ENCODE measurements around the gene BPIFB4. TPM values are rescaled to one million over a fixed set of nuclear protein-coding genes. Genes with fewer than 3 reads are reported as not detected.
A peak's percentile ranks its signal among the peaks of the same experiment; 100 is the strongest.
"Not testable (repeated sequence)": the region's sequence is repeated elsewhere in the genome, so short reads cannot be mapped to it uniquely, and the experiment has no call there.

The BPIFB4 gene
- total RNA-seq, 5 donors from 2014 or later (not counting 1 experiment from before 2014, with no cell fraction given) = not detected

- H3K36me3 ChIP-seq (ENCODE audit: control insufficient read depth in 2 of 2, extremely low read depth in 1 of 2, insufficient read depth in 1 of 2, low read length in 1 of 2) = no peaks in the 10 kb centered on the region
- Mint-ChIP-seq H3K9me3 (no peaks in the 10 kb centered on the region), H3K4me3 (no peak overlapping the region), H3K27ac (no peak overlapping the region), H3K36me3 (no peaks in the 10 kb centered on the region), H3K27me3 (peaks cover 10 to 19% of the 10 kb centered on the region in 2 donors), H3K4me1 (peaks cover 0 to 5% (median 5%) of the 10 kb centered on the region in 3 donors)
- no CpG with 5 or more reads among the region's 3 CpGs for WGBS (ENCODE audit: insufficient coverage)
- ChIA-PET POLR2A (no interaction called here), CTCF (interaction anchor here in 1 of 2 donors (0.8 kb wide), 1 partner anchor 1186 kb away, joined by 3 read pairs; no protein-coding TSS in a partner anchor)
- no peak overlapping the region for H3K27ac ChIP-seq (ENCODE audit: low read length)
- ATAC-seq (replicated peaks in 1 of 4) (peak in 2 of 4 experiments; percentile 36 to 40), DNase-seq (no peak)
- peaks cover 0 to 9% of the 10 kb centered on the region in 2 experiments for H3K27me3 ChIP-seq (replicated peaks in 1 of 2; ENCODE audit: control insufficient read depth in 2 of 2, extremely low read depth in 1 of 2, insufficient read depth in 2 of 2, low read length in 1 of 2)
- H3K4me1 ChIP-seq (ENCODE audit: control insufficient read depth in 1 of 2, extremely low read depth in 1 of 2, insufficient read depth in 2 of 2, low read length in 2 of 2) = no peaks in the 10 kb centered on the region
- H3K9me3 ChIP-seq = no peaks in the 10 kb centered on the region
- H3K4me3 ChIP-seq (ENCODE audit: control insufficient read depth in 1 of 2, extremely low read depth in 1 of 2, low read length in 1 of 2) = no peak overlapping the region
Measured at GRCh38 chr20:33119725-33120720, 40.6 kb downstream of the BPIFB4 start.

- no peak for ATAC-seq (replicated peaks in 1 of 4)
- Mint-ChIP-seq H3K4me3 (no peak overlapping the region), H3K9me3 (no peaks in the 10 kb centered on the region), H3K4me1 (peaks cover 0 to 5% (median 5%) of the 10 kb centered on the region in 3 donors), H3K27me3 (peaks cover 10 to 27% of the 10 kb centered on the region in 2 donors), H3K27ac (no peak overlapping the region), H3K36me3 (no peaks in the 10 kb centered on the region)
- no peak for DNase-seq
- no peaks in the 10 kb centered on the region for H3K9me3 ChIP-seq
- ChIA-PET POLR2A (no interaction called here), CTCF (interaction anchor here in 1 of 2 donors (0.5 kb wide), 1 partner anchor 278 kb away, joined by 3 read pairs; no protein-coding TSS in a partner anchor)
- no peak overlapping the region for H3K4me3 ChIP-seq (ENCODE audit: control insufficient read depth in 1 of 2, extremely low read depth in 1 of 2, low read length in 1 of 2)
- H3K27me3 ChIP-seq (replicated peaks in 1 of 2; ENCODE audit: control insufficient read depth in 2 of 2, extremely low read depth in 1 of 2, insufficient read depth in 2 of 2, low read length in 1 of 2) = peaks cover 0 to 17% of the 10 kb centered on the region in 2 experiments
- 90% methylated on average over 2 of the region's 3 CpGs for WGBS (ENCODE audit: insufficient coverage)
- H3K4me1 ChIP-seq (ENCODE audit: control insufficient read depth in 1 of 2, extremely low read depth in 1 of 2, insufficient read depth in 2 of 2, low read length in 2 of 2) = no peaks in the 10 kb centered on the region
- no peak overlapping the region for H3K27ac ChIP-seq (ENCODE audit: low read length)
- no peaks in the 10 kb centered on the region for H3K36me3 ChIP-seq (ENCODE audit: control insufficient read depth in 2 of 2, extremely low read depth in 1 of 2, insufficient read depth in 1 of 2, low read length in 1 of 2)
Measured at GRCh38 chr20:33120934-33121333, 41.5 kb downstream of the BPIFB4 start.

GRCh38 chr20:33122297-33122696, 42.9 kb downstream of the BPIFB4 start:
- H3K4me1 Mint-ChIP-seq; H3K9me3 Mint-ChIP-seq; DNase-seq; ATAC-seq (replicated peaks in 1 of 4); H3K4me1 ChIP-seq (ENCODE audit: control insufficient read depth in 1 of 2, extremely low read depth in 1 of 2, insufficient read depth in 2 of 2, low read length in 2 of 2); POLR2A ChIA-PET; H3K36me3 ChIP-seq (ENCODE audit: control insufficient read depth in 2 of 2, extremely low read depth in 1 of 2, insufficient read depth in 1 of 2, low read length in 1 of 2); H3K9me3 ChIP-seq; H3K27ac ChIP-seq (ENCODE audit: low read length); H3K27ac Mint-ChIP-seq; CTCF ChIA-PET; H3K4me3 Mint-ChIP-seq; H3K36me3 Mint-ChIP-seq; H3K4me3 ChIP-seq (ENCODE audit: control insufficient read depth in 1 of 2, extremely low read depth in 1 of 2, low read length in 1 of 2): not testable (repeated sequence)
- WGBS (ENCODE audit: insufficient coverage) = 60% methylated on average over 1 of the region's 1 CpG
- H3K27me3 Mint-ChIP-seq = peaks cover 10 to 27% of the 10 kb centered on the region in 2 donors
- peaks cover 0 to 21% of the 10 kb centered on the region in 2 experiments for H3K27me3 ChIP-seq (replicated peaks in 1 of 2; ENCODE audit: control insufficient read depth in 2 of 2, extremely low read depth in 1 of 2, insufficient read depth in 2 of 2, low read length in 1 of 2)

GRCh38 chr20:33124261-33124660, 44.8 kb downstream of the BPIFB4 start:
- no peaks in the 10 kb centered on the region for H3K36me3 ChIP-seq (ENCODE audit: control insufficient read depth in 2 of 2, extremely low read depth in 1 of 2, insufficient read depth in 1 of 2, low read length in 1 of 2)
- H3K27ac Mint-ChIP-seq = no peak overlapping the region
- ChIA-PET POLR2A (no interaction called here), CTCF (no interaction called here)
- no peak for ATAC-seq (replicated peaks in 1 of 4)
- WGBS (ENCODE audit: insufficient coverage) = 58% methylated on average over 2 of the region's 2 CpGs
- no peaks in the 10 kb centered on the region for H3K9me3 ChIP-seq
- peaks cover 2 to 23% of the 10 kb centered on the region in 2 experiments for H3K27me3 ChIP-seq (replicated peaks in 1 of 2; ENCODE audit: control insufficient read depth in 2 of 2, extremely low read depth in 1 of 2, insufficient read depth in 2 of 2, low read length in 1 of 2)
- H3K9me3 Mint-ChIP-seq = no peaks in the 10 kb centered on the region
- no peak for DNase-seq
- H3K4me1 Mint-ChIP-seq = peaks cover 0 to 5% (median 5%) of the 10 kb centered on the region in 3 donors
- no peak overlapping the region for H3K4me3 Mint-ChIP-seq
- peaks cover 10 to 28% of the 10 kb centered on the region in 2 donors for H3K27me3 Mint-ChIP-seq
- no peak overlapping the region for H3K27ac ChIP-seq (ENCODE audit: low read length)
- H3K4me1 ChIP-seq (ENCODE audit: control insufficient read depth in 1 of 2, extremely low read depth in 1 of 2, insufficient read depth in 2 of 2, low read length in 2 of 2) = no peaks in the 10 kb centered on the region
- H3K36me3 Mint-ChIP-seq = no peaks in the 10 kb centered on the region
- no peak overlapping the region for H3K4me3 ChIP-seq (ENCODE audit: control insufficient read depth in 1 of 2, extremely low read depth in 1 of 2, low read length in 1 of 2)

GRCh38 chr20:33124994-33125393, 45.6 kb downstream of the BPIFB4 start:
- peaks cover 2 to 23% of the 10 kb centered on the region in 2 experiments for H3K27me3 ChIP-seq (replicated peaks in 1 of 2; ENCODE audit: control insufficient read depth in 2 of 2, extremely low read depth in 1 of 2, insufficient read depth in 2 of 2, low read length in 1 of 2)
- Mint-ChIP-seq H3K27ac (no peak overlapping the region), H3K4me3 (no peak overlapping the region), H3K27me3 (peaks cover 10 to 32% of the 10 kb centered on the region in 2 donors), H3K9me3 (no peaks in the 10 kb centered on the region), H3K36me3 (no peaks in the 10 kb centered on the region), H3K4me1 (peaks cover 0 to 5% (median 5%) of the 10 kb centered on the region in 3 donors)
- ATAC-seq (replicated peaks in 1 of 4) = no peak
- ChIA-PET CTCF (no interaction called here), POLR2A (no interaction called here)
- no peaks in the 10 kb centered on the region for H3K4me1 ChIP-seq (ENCODE audit: control insufficient read depth in 1 of 2, extremely low read depth in 1 of 2, insufficient read depth in 2 of 2, low read length in 2 of 2)
- 65% methylated on average over 5 of the region's 6 CpGs for WGBS (ENCODE audit: insufficient coverage)
- H3K9me3 ChIP-seq = no peaks in the 10 kb centered on the region
- no peaks in the 10 kb centered on the region for H3K36me3 ChIP-seq (ENCODE audit: control insufficient read depth in 2 of 2, extremely low read depth in 1 of 2, insufficient read depth in 1 of 2, low read length in 1 of 2)
- H3K27ac ChIP-seq (ENCODE audit: low read length) = no peak overlapping the region
- DNase-seq = no peak
- H3K4me3 ChIP-seq (ENCODE audit: control insufficient read depth in 1 of 2, extremely low read depth in 1 of 2, low read length in 1 of 2) = no peak overlapping the region

- Mint-ChIP-seq H3K9me3 (no peaks in the 10 kb centered on the region), H3K27ac (no peak overlapping the region), H3K27me3 (peaks cover 10 to 32% of the 10 kb centered on the region in 2 donors), H3K4me1 (no peaks in the 10 kb centered on the region), H3K4me3 (no peak overlapping the region), H3K36me3 (no peaks in the 10 kb centered on the region)
- H3K36me3 ChIP-seq (ENCODE audit: control insufficient read depth in 2 of 2, extremely low read depth in 1 of 2, insufficient read depth in 1 of 2, low read length in 1 of 2) = no peaks in the 10 kb centered on the region
- no peak overlapping the region for H3K4me3 ChIP-seq (ENCODE audit: control insufficient read depth in 1 of 2, extremely low read depth in 1 of 2, low read length in 1 of 2)
- 71% methylated on average over 1 of the region's 6 CpGs for WGBS (ENCODE audit: insufficient coverage)
- ATAC-seq (replicated peaks in 1 of 4) (no peak), DNase-seq (no peak)
- ChIA-PET CTCF (no interaction called here), POLR2A (no interaction called here)
- no peaks in the 10 kb centered on the region for H3K4me1 ChIP-seq (ENCODE audit: control insufficient read depth in 1 of 2, extremely low read depth in 1 of 2, insufficient read depth in 2 of 2, low read length in 2 of 2)
- H3K27ac ChIP-seq (ENCODE audit: low read length) = no peak overlapping the region
- H3K27me3 ChIP-seq (replicated peaks in 1 of 2; ENCODE audit: control insufficient read depth in 2 of 2, extremely low read depth in 1 of 2, insufficient read depth in 2 of 2, low read length in 1 of 2) = peaks cover 2 to 23% of the 10 kb centered on the region in 2 experiments
- no peaks in the 10 kb centered on the region for H3K9me3 ChIP-seq
Measured at GRCh38 chr20:33125983-33126382, 46.5 kb downstream of the BPIFB4 start.
